ENCODE measurements around the gene AMER3. TPM values are rescaled to one million over a fixed set of nuclear protein-coding genes. Genes with fewer than 3 reads are reported as not detected.
A peak's percentile ranks its signal among the peaks of the same experiment; 100 is the strongest.

The AMER3 gene
- total RNA-seq, 1 donor from 2014 or later: not detected

DNA sequence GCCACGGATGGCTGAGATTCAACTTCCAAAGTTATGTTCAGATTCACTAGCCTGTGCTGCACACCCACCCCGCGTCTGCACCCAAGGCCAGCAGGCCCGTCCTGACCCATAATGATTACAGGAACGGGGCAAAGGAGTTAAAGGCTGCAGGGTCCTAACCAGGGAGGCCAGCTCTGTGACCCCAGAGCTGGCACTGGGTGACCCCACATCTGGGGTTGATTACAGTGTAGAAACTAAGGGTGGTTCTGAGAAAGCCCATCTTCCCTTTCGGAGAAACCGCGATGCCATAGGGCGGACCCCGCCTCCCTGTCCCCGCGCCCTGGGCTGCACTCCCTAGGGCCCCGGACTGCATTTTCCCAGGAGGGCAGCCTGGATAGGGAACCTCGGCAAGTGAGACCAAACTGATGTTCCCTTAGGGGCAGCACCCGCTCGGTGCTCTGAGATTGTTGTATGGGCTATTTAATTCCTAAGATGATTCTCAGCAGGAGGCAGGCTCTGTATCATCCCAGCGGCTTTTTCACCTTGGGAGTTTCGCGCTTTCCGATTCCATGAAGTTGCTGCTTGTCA lies 28.6 kb upstream of the AMER3 start:
- peak overlapping the region; percentile 43 for H3K27ac Mint-ChIP-seq (ENCODE audit: unreplicated experiment)
- H3K36me3 Mint-ChIP-seq (ENCODE audit: low read depth): no peaks in the 10 kb centered on the region
- TF ChIP-seq, protein P1, sequence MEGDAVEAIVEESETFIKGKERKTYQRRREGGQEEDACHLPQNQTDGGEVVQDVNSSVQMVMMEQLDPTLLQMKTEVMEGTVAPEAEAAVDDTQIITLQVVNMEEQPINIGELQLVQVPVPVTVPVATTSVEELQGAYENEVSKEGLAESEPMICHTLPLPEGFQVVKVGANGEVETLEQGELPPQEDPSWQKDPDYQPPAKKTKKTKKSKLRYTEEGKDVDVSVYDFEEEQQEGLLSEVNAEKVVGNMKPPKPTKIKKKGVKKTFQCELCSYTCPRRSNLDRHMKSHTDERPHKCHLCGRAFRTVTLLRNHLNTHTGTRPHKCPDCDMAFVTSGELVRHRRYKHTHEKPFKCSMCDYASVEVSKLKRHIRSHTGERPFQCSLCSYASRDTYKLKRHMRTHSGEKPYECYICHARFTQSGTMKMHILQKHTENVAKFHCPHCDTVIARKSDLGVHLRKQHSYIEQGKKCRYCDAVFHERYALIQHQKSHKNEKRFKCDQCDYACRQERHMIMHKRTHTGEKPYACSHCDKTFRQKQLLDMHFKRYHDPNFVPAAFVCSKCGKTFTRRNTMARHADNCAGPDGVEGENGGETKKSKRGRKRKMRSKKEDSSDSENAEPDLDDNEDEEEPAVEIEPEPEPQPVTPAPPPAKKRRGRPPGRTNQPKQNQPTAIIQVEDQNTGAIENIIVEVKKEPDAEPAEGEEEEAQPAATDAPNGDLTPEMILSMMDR (IDR thresholded peaks at IDR 0.05): no peak
- peak overlapping the region; percentile 72 for H3K4me3 Mint-ChIP-seq (ENCODE audit: unreplicated experiment)
- peaks cover 6% of the 10 kb centered on the region for H3K4me1 Mint-ChIP-seq (ENCODE audit: low read depth)
- peaks cover 10% of the 10 kb centered on the region for H3K9me3 Mint-ChIP-seq (ENCODE audit: low read depth)
- DNase-seq (ENCODE audit: low spot score): no peak
- H3K27me3 Mint-ChIP-seq (ENCODE audit: low read depth): peaks cover 5% of the 10 kb centered on the region

DNA sequence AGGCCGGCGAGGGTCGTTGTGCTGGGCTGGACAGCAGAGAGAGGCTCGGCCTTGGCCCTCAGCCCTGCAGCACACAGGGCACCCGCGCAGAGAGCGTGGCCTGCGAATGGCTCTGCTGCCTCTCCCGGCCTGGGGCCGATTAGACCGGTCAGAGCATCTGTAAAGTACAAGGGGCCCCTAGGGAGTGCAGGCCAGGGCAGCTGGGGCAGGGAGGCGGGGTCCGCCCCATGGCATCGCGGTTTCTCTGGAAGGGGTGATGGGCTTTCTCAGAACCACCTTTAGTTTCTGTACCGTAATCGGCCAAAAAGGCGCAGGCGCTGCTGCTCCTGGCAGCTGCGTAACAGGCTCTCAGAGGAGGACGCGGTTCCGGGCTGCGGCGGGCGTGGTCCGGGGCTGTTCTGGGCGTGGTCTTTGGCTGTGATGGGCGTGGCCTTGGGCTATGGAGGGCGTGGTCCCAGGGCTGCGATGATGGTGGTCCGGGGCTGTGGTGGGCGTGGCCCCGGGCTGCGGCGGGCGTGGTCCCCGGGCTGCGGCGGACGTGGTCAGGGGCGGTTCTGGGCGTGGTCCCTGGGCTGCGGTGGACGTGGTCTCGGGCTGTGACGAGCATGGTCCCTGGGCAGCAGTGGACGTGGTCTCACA lies 27.9 kb upstream of the AMER3 start:
- Mint-ChIP-seq H3K4me3 (ENCODE audit: unreplicated experiment) (peak overlapping the region; percentile 72), H3K4me1 (ENCODE audit: low read depth) (peaks cover 6% of the 10 kb centered on the region), H3K27me3 (ENCODE audit: low read depth) (peaks cover 3% of the 10 kb centered on the region), H3K36me3 (ENCODE audit: low read depth) (no peaks in the 10 kb centered on the region), H3K27ac (ENCODE audit: unreplicated experiment) (peak overlapping the region; percentile 43), H3K9me3 (ENCODE audit: low read depth) (peaks cover 5% of the 10 kb centered on the region)
- TF ChIP-seq, protein P1 (IDR thresholded peaks at IDR 0.05): peak; percentile 19
- DNase-seq (ENCODE audit: low spot score): no peak

DNA sequence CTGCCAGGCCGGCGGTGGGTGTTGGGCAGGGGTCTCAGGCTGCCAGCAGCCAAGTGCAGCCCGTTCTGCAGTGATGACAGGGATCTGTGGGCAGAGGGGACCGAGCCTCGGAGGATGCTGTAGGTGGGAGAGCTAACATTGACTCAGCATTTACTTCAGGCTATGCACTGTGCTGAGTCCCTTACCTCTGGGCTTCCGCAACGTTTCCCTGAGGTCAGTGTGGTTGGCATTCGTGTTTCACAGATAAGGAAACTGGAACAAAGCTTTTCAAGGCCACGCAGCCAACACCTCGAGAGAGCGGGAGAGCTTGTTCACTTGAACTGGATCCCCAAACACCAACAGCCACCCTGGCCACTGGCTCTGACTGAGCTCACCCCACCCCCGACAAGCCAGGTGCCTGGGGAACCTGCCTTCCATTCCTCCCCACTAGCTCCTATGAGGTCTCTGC lies 27.3 kb upstream of the AMER3 start:
- peak overlapping the region; percentile 23 for H3K27ac Mint-ChIP-seq (ENCODE audit: unreplicated experiment)
- TF ChIP-seq, protein P1 (IDR thresholded peaks at IDR 0.05): no peak
- H3K4me3 Mint-ChIP-seq (ENCODE audit: unreplicated experiment): peak overlapping the region; percentile 72

DNA sequence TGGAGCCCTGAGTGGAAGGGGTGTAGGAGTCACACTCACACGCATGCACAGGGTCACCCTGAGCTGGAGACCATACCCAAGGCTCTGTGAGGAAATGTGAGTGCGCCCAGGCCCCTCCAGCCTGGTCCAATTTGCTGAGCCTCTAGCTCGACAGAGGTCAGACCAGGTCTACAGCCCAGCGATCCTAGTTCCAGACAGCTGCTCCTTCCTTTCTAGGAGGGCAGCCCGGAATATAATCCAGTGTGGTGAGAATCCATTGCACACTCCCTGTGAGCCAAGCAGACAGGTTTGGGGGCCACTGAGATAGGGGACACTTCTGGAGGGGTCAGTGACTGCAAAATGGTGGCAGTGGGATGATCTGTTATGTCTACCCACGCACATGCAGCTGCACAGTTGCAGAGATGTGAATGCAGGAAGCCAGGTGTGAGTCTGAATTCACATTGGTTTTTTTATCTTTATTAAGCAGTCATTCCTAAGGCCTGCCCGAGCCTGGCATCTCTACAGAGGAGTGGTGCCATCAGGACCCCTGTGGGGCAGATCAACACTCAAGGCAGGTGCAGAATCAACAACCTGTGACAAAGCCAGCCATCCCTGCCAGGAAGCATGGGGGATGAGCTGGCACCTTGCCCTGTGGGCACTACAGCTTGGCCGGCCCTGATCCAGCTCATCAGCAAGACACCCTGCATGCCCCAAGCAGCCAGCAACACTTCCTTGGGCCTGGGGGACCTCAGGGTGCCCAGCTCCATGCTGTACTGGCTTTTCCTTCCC lies 26.6 kb upstream of the AMER3 start, which contains the start of gene GPR148:
Gene GPR148 (plus strand): TSS at position 522 of the 768 bp plus-strand sequence. CDS start 82 bp downstream, at position 604.
- peaks cover 6% of the 10 kb centered on the region for H3K4me1 Mint-ChIP-seq (ENCODE audit: low read depth)
- DNase-seq (ENCODE audit: low spot score): no peak
- H3K9me3 Mint-ChIP-seq (ENCODE audit: low read depth): no peaks in the 10 kb centered on the region
- no peaks in the 10 kb centered on the region for H3K36me3 Mint-ChIP-seq (ENCODE audit: low read depth)
- TF ChIP-seq, protein P1 (IDR thresholded peaks at IDR 0.05): no peak
- peaks cover 2% of the 10 kb centered on the region for H3K27me3 Mint-ChIP-seq (ENCODE audit: low read depth)
- peak within 1 kb of the TSS; percentile 23 for H3K27ac Mint-ChIP-seq (ENCODE audit: unreplicated experiment)
- H3K4me3 Mint-ChIP-seq (ENCODE audit: unreplicated experiment): peak within 1 kb of the TSS; percentile 72

More for the DNA sequence above, 27.3 kb upstream of the AMER3 start:
- DNase-seq (ENCODE audit: low spot score): no peak
- Mint-ChIP-seq H3K4me1 (ENCODE audit: low read depth) (peaks cover 6% of the 10 kb centered on the region), H3K27me3 (ENCODE audit: low read depth) (peaks cover 2% of the 10 kb centered on the region), H3K9me3 (ENCODE audit: low read depth) (no peaks in the 10 kb centered on the region), H3K36me3 (ENCODE audit: low read depth) (no peaks in the 10 kb centered on the region)

Data from chondrocyte (in vitro differentiated cells).